ENCODE measurements around the gene PIGR. TPM values are rescaled to one million over a fixed set of nuclear protein-coding genes. Genes with fewer than 3 reads are reported as not detected.
A peak's percentile ranks its signal among the peaks of the same experiment; 100 is the strongest.
"Not testable (repeated sequence)": the region's sequence is repeated elsewhere in the genome, so short reads cannot be mapped to it uniquely, and the experiment has no call there.

The PIGR gene
- total RNA-seq, 1 experiment from 2014 or later: not detected

DNA sequence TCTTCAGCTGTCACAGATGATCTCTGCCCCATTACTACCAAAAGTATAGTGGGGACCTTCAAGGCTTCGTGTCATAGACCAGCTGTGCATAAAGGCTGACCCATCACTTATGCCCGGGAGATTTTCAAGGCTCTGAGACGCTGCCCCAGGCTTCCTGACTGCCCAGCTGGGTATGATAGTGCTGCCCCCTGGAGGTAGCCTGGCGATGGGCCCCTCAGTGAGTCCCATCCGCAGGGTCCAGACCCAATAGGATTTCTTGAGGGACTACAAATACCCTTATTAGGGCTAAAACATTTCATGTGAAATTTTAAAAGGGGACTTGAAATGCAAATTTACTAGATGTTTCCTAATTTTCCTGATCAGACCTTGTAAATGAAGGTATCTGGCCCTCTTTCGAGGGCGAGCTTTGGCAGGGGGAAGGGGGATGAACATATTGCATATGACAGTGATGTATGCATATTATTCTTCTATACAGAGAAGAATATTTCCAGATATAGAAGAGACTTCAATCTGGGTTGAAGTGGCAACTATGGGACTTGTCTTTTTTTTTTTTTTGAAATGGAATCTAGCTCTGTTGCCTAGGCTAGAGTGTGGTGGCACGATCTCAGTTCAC is 12.8 kb downstream of the PIGR start:
- DNase-seq (ENCODE audit: low read depth): peak; percentile 38

GRCh38 chr1:206932177-206932576 is 14.1 kb downstream of the PIGR start:
- DNase-seq (ENCODE audit: low read depth): no peak

GRCh38 chr1:206931709-206932108 is 14.6 kb downstream of the PIGR start:
- no peak for DNase-seq (ENCODE audit: low read depth)

DNA sequence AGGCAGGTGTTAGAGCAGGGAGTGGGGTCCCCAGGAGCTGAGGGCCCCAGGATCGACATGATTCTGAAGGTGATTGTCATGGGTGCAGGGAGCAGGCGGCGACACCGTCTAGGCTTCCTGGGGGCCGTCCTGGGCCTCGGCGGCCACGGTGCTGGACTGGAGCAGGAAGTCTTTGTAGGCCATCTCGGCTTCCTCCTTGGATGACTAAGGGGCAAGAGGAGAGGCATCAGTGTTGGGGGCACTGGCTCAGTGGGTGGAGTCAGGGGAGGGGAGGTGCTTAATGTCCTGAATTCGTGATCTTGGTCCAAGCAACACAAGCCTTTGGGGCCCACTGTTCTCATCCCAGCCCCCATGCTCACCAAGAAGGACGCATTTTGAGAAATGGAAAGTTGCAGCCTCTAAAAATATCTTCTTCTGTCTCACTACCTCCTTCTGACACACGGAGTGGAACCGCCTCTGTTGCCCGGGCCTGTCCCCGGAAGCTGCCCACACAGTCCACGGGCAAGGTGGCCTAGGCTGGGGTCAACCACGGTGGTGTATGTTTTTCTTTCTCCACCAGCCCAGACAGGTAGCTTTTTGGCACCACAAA is 16.0 kb downstream of the PIGR start:
- no peak for DNase-seq (ENCODE audit: low read depth)

DNA sequence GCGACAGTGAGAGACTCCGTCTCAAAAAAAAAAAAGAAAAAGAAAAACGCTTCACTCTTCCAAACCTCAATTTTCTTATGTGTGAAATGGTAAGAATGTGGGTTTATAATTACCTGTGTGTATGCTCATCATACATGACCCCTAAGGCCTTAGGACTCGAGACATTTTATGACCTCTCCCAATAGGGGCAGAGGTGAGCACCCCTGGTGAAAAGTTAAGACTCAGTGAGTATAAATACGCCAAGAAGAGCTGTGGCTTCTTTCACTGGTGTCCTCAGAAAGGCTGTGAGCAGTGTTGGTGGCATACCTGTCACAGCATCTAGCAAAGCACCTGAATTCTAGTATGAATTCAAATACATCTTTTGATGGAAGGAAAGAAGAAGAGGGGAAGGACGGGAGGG is 16.7 kb downstream of the PIGR start:
- no peak for DNase-seq (ENCODE audit: low read depth)

DNA sequence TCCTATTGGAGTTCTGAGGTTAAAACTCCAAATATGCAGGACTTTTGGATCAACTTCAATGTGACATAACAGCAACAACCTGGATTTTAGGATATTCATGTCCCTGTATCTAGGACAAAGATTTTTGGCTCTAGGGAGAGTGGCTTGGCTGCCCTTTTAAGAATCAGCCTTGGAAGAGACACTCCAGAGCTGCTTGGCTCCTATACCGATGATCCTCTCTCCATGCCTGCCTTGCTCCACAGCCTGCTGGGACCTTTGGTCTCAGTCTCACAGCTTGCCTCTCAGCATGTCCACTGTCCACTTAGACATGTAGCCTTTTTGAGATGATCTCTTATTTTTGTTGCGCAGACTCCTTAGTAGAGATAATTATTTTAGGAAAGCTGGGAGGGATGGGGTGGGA is 20.0 kb downstream of the PIGR start:
- DNase-seq (ENCODE audit: low read depth): no peak

GRCh38 chr1:206925106-206925736 is 21.0 kb downstream of the PIGR start:
- DNase-seq (ENCODE audit: low read depth): no peak

- DNase-seq (ENCODE audit: low read depth): no peak
Measured at GRCh38 chr1:206924592-206925105, 21.6 kb downstream of the PIGR start.

GRCh38 chr1:206923961-206924557 is 22.2 kb downstream of the PIGR start:
- DNase-seq (ENCODE audit: low read depth): not testable (repeated sequence)

- peak; percentile 54 for DNase-seq (ENCODE audit: low read depth)
Measured at GRCh38 chr1:206923009-206923960, 23.0 kb downstream of the PIGR start.

GRCh38 chr1:206922524-206922923 is 23.7 kb downstream of the PIGR start:
- no peak for DNase-seq (ENCODE audit: low read depth)

DNA sequence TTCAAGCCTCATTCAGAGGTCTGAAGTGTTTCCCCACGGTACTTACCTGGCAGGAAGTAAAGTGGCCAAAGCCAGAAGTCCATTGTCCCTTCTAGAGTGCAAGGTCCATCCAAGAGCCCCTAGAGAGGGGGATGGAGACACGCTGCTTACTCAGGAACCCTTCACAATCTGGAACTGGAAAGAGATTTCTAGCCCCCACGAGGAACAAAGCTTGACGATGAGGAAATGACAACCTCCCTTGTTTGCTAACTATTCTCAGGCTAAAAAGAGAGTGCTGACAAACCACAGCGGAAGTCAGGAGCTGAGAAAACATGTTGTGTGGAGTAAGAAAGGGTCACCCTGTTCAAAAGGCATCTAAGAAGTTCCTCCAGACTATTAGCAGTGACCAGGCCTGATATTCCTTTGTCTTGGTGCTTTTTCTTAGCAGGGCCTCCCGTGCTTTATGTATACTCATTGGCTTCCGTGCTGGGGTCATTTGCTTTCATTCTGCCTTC is 24.4 kb downstream of the PIGR start, which contains the start of gene FCMR:
Gene FCMR (minus strand): TSS at position 170 of the 494 bp plus-strand sequence. CDS start 87 bp downstream, at position 83.
- DNase-seq (ENCODE audit: low read depth): no peak

GRCh38 chr1:206918076-206918475 is 28.2 kb downstream of the PIGR start:
- DNase-seq (ENCODE audit: low read depth): no peak

- no peak for DNase-seq (ENCODE audit: low read depth)
Measured at GRCh38 chr1:206916000-206916709, 30.1 kb downstream of the PIGR start.

DNA sequence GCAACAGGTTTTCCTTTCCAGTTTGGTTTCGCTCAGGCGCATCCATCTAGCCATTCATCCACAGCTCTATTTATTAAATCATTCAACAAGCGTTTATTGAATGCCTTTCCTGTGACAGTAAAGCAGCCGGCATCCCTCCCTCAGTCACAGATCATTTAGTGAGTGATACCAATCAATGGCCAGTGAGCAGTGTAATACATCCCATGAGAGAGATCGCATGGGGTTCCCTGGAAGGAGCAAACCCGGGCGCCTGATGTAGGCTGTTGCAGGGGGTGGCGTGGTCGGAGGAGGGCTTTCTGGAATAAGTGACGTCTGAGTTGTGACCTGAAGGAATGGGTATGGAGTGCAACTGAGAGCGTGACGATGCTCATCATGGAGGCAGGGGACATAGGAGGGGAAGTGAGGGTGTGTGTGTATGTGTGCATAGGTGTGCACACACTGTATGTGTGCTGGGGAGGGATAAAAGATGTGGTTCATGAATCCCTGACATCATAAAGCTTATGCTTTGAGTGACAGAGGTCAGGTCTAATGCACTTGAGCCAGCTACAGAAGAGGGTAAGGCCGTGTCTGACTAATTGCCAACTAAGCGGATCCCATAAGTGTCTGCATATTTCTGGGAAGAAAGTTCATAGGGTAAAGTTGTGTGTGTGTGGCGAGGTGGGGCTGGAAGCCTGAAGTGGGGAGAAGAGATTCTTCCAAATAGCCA is 31.1 kb downstream of the PIGR start:
- no peak for DNase-seq (ENCODE audit: low read depth)

- no peak for DNase-seq (ENCODE audit: low read depth)
Measured at GRCh38 chr1:206913766-206914537, 32.3 kb downstream of the PIGR start.

- DNase-seq (ENCODE audit: low read depth): peak; percentile 66
Measured at GRCh38 chr1:206912445-206913095, 33.7 kb downstream of the PIGR start.

DNA sequence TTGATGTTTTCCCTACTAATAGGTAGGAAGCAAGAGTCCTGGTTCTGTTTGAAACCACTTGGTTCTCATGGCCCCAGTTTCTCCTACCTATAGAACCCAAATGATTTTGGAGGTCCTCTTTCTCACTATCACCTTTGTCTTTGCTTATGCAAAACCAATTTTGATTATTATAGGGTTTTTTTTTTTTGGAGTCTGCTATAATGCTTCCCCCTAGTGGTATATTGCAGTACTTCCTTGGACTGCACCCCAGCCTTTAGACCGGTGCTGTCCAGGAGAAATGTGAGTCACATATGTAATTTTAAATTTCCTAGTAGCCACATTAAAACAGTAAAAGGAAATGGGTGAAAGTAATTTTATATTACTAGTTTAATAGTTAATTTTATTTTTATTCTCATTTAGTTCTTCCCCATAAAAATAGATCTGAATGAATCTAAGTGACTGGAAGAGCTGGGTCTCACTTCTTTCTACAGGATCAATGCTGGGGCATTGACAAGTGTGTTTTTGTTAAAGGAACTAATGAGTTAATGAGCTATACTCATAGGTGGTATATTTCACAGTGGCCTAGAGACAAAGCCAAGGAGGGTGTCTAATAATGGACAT is 35.1 kb downstream of the PIGR start:
- peak; percentile 63 for DNase-seq (ENCODE audit: low read depth)
